Gastrocnemius medialis (tissue), 4 donors: ENCODE measurements around the gene ZBP1.

ENCODE experiments used
- CTCF ChIP-seq, 5 experiments: fragments of 450-650 bp in 3 of 5; fragments of 200-600 bp in 2 of 5; sonication (generic) in 2 of 5; IDR thresholded peaks in 4 of 5; conservative IDR thresholded peaks in 1 of 5; 1 replicate in 4 of 5; 2 replicates in 1 of 5; pipeline ENCODE4 v1.5.1; 2016 to 2019; ENCODE audit warnings: antibody characterized with exemption in 5 of 5, mild to moderate bottlenecking in 3 of 5, moderate library complexity in 3 of 5
- POLR2A ChIP-seq, 2 donors: fragments of 450-650 bp; IDR thresholded peaks; one replicate each; pipeline ENCODE4 v1.6.1; 2017; ENCODE audit warnings: antibody characterized with exemption in 2 of 2, mild to moderate bottlenecking in 2 of 2, moderate library complexity in 2 of 2

- TF ChIP-seq CTCF (IDR thresholded peaks at IDR 0.05 in 4 of 5, conservative IDR thresholded peaks at IDR 0.05 in 1 of 5), result no peak
- TF ChIP-seq POLR2A (IDR thresholded peaks at IDR 0.05), result no peak
Observed at GRCh38 chr20:57568088-57568896, 51.9 kb downstream of the ZBP1 start.
